Hematopoietic multipotent progenitor cell treated with erythropoietin and hydrocortisone succinate and interleukin-3 and kit ligand, for 15 days (in vitro differentiated cells): ENCODE measurements around the gene DHRSX.
"Not testable (repeated sequence)": the region's sequence is repeated elsewhere in the genome, so short reads cannot be mapped to it uniquely, and the experiment has no call there.

ENCODE experiments used
- DNase-seq: peaks from one replicate; pipeline ENCODE4 v3.0.0-alpha.2; 2015; ENCODE audit warnings: low spot score

The DHRSX gene

GRCh38 chrX:2500803-2501558 is at the start of gene DHRSX, which contains the start of gene ZBED1:
DHRSX (minus strand) TSS chrX:2500976; CDS start chrX:2500925, 51 bp downstream.
ZBED1 (minus strand) TSS chrX:2500976; CDS start chrX:2490719, 10,257 bp downstream.
- DNase-seq: peak; percentile 8

- DNase-seq: no peak
These were observed 49.1 kb upstream of the DHRSX start for GRCh38 chrX:2549876-2550275.

GRCh38 chrX:2548711-2549423 is 48.1 kb upstream of the DHRSX start:
- DNase-seq: no peak

- no peak for DNase-seq
These were observed 47.0 kb upstream of the DHRSX start for GRCh38 chrX:2547736-2548135.

- no peak for DNase-seq
These were observed 45.7 kb upstream of the DHRSX start for GRCh38 chrX:2546496-2546895.

GRCh38 chrX:2545144-2545543 is 44.4 kb upstream of the DHRSX start:
- no peak for DNase-seq

- peak; percentile 16 for DNase-seq
These were observed 42.2 kb upstream of the DHRSX start for GRCh38 chrX:2542826-2543521.

- no peak for DNase-seq
These were observed 40.8 kb upstream of the DHRSX start for GRCh38 chrX:2541603-2542002.

GRCh38 chrX:2540426-2540947 is 39.7 kb upstream of the DHRSX start:
- no peak for DNase-seq

- DNase-seq: no peak
These were observed 38.8 kb upstream of the DHRSX start for GRCh38 chrX:2539586-2539985.

- DNase-seq: no peak
These were observed 37.4 kb upstream of the DHRSX start for GRCh38 chrX:2538031-2538757.

- DNase-seq: no peak
These were observed 36.2 kb upstream of the DHRSX start for GRCh38 chrX:2536974-2537373.

- DNase-seq: no peak
These were observed 35.4 kb upstream of the DHRSX start for GRCh38 chrX:2536141-2536540.

GRCh38 chrX:2534261-2535021 is 33.7 kb upstream of the DHRSX start:
- not testable (repeated sequence) for DNase-seq

- DNase-seq: no peak
These were observed 32.6 kb upstream of the DHRSX start for GRCh38 chrX:2533424-2533823.

- DNase-seq: no peak
These were observed 25.6 kb upstream of the DHRSX start for GRCh38 chrX:2526390-2526789.

- DNase-seq: no peak
These were observed 23.1 kb upstream of the DHRSX start for GRCh38 chrX:2523911-2524310.

GRCh38 chrX:2521927-2522386 is 21.2 kb upstream of the DHRSX start:
- DNase-seq: no peak

- DNase-seq: no peak
These were observed 20.5 kb upstream of the DHRSX start for GRCh38 chrX:2521092-2521926.

- no peak for DNase-seq
These were observed 19.8 kb upstream of the DHRSX start for GRCh38 chrX:2520539-2520938.
